Caco-2 (cell line): ENCODE results near the gene USP32. TPM values are rescaled to one million over a fixed set of nuclear protein-coding genes. Genes with fewer than 3 reads are reported as not detected.
A peak's percentile ranks its signal among the peaks of the same experiment; 100 is the strongest.

Experiments
- BruUV-seq: library from RNA; stranded (reverse); fragments of 400-500 nt; replicated peaks from 2 replicates; lab custom pipeline; 2021; lab: Mats Ljungman, UMichigan
- CTCF ChIA-PET: fragments of 300-600 bp; sonication (Branson Sonifier 250); formaldehyde crosslinking; loops from one replicate; lab custom pipeline; 2022; ENCODE audit warnings: antibody characterized with exemption; lab: Charles Lee
- POLR2A ChIA-PET: fragments of 300-600 bp; sonication (Branson Sonifier 250); formaldehyde crosslinking; loops from one replicate; lab custom pipeline; 2022; ENCODE audit warnings: antibody characterized with exemption; lab: Charles Lee
- DNase-seq, 2 experiments: peaks; one replicate each; pipeline versions ENCODE4 v3.0.0 to v3.0.0-alpha.2; 2020 to 2022
- H3K27me3 ChIP-seq: replicated peaks from 2 replicates; pipeline ENCODE4 v1.6.0; 2011; ENCODE audit warnings: low read length; ENCODE audit not compliant: control insufficient read depth, insufficient read depth
- H3K36me3 ChIP-seq: 2 replicates; pipeline ENCODE4 v1.5.1; 2011; ENCODE audit warnings: low read length; ENCODE audit not compliant: control insufficient read depth, insufficient read depth
- H3K4me1 ChIP-seq: fragments of 250-450 bp; sonication (Bioruptor Pico); 2 replicates; pipeline ENCODE4 v1.5.1; 2020; ENCODE audit warnings: mild to moderate bottlenecking
- H3K4me3 ChIP-seq: 2 replicates; pipeline ENCODE4 v1.5.1; 2011; ENCODE audit warnings: low read depth, mild to moderate bottlenecking, control low read depth, low read length
- H3K9me3 ChIP-seq: fragments of 250-450 bp; sonication (Bioruptor Pico); 2 replicates; pipeline ENCODE4 v1.5.1; 2020; ENCODE audit warnings: mild to moderate bottlenecking, moderate library complexity
- H3K27ac Mint-ChIP-seq: one replicate; pipeline ENCODE4 v1.8.0; 2022; ENCODE audit warnings: mixed read lengths; ENCODE audit not compliant: unreplicated experiment
- H3K27me3 Mint-ChIP-seq: one replicate; pipeline ENCODE4 v1.8.0; 2022; ENCODE audit warnings: mixed read lengths; ENCODE audit not compliant: insufficient read depth, unreplicated experiment
- H3K36me3 Mint-ChIP-seq: one replicate; pipeline ENCODE4 v1.8.0; 2022; ENCODE audit warnings: mild to moderate bottlenecking, mixed read lengths; ENCODE audit not compliant: insufficient read depth, unreplicated experiment
- H3K4me1 Mint-ChIP-seq: one replicate; pipeline ENCODE4 v1.8.0; 2022; ENCODE audit warnings: low read depth, mixed read lengths; ENCODE audit not compliant: unreplicated experiment
- H3K4me3 Mint-ChIP-seq: one replicate; pipeline ENCODE4 v1.8.0; 2022; ENCODE audit warnings: mild to moderate bottlenecking, moderate library complexity, mixed read lengths; ENCODE audit not compliant: unreplicated experiment
- H3K9me3 Mint-ChIP-seq: one replicate; pipeline ENCODE4 v1.8.0; 2022; ENCODE audit warnings: mixed read lengths; ENCODE audit not compliant: unreplicated experiment
- CTCF ChIP-seq, 2 experiments: fragments of 200-600 bp in 1 of 2; IDR thresholded peaks; 1 replicate in 1 of 2; 2 replicates in 1 of 2; pipeline versions ENCODE4 v1.5.1 to v1.8.0; 2011 to 2022; ENCODE audit warnings: antibody characterized with exemption in 1 of 2, control low read depth in 1 of 2, inconsistent platforms in 1 of 2, low read depth in 1 of 2, low read length in 1 of 2, mild to moderate bottlenecking in 1 of 2, moderate library complexity in 1 of 2; ENCODE audit not compliant: insufficient read depth in 1 of 2, severe bottlenecking in 1 of 2, unreplicated experiment in 1 of 2
- intact Hi-C: fragments of 100-400 bp; cut with micrococcal nuclease; formaldehyde crosslinking; loops from one replicate; pipeline ENCODE4 v1.10.0; 2022; ENCODE audit not compliant: unreplicated experiment
- total RNA-seq: library from RNA; stranded (reverse); gene quantifications from 2 replicates; pipeline ENCODE4 v1.2.3, GENCODE V29; 2022

USP32 gene
- total RNA-seq, 1 experiment from 2014 or later, result 53.3 TPM

DNA sequence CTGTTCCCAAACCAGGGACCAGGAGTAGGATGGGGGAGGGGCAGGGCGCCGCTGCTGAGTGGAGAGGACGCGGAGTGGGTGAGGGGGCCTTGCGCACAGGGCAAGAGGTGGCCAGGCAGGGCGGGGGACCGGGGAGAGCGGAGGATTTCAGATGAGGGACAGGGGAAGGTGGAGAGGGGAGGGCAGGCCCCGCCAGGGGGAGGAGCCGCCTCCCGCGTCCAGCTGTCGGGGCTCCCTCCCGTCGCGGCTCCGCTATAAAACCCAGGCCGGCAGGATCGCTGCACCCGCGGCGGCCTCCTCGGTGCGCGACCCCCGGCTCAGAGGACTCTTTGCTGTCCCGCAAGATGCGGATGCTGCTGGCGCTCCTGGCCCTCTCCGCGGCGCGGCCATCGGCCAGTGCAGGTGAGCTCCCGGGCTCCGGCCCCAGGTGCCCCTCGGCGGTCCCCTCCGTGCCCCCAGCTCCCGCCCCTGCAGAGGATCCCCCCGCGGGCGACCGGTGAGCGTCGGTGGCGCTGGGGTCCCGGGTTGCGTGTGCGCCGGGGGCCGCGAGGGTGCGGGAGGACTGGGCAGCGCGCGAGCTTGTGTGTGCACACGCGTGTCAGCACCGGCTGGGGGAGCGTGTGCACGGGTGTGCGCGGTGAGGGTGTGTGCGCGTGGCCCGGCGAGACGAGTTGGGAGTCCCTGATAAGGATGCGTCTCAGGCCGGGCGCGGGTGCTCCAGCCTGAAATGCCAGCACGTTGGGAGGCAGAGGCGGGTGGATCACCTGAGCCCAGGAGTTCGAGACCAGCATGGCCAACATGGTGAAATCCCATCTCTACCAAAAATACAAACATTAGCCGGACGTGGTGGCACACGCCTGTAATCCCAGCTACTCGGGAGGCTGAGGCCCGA, 242.0 kb downstream of the USP32 start, which contains the start of gene CA4:
Gene CA4, plus strand, starts transcription at position 283 of the 892 bp plus-strand sequence. Its CDS starts 62 bp downstream, at position 345.
- peaks cover 49% of the 10 kb centered on the region for H3K4me1 ChIP-seq
- H3K9me3 ChIP-seq, result no peaks in the 10 kb centered on the region
- peak within 1 kb of the TSS; percentile 51 for H3K4me3 Mint-ChIP-seq
- H3K27ac Mint-ChIP-seq, result no peak within 1 kb of the TSS
- H3K36me3 ChIP-seq, result no peaks in the 10 kb centered on the region
- H3K4me1 Mint-ChIP-seq, result peaks cover 37% of the 10 kb centered on the region
- H3K9me3 Mint-ChIP-seq, result no peaks in the 10 kb centered on the region
- H3K4me3 ChIP-seq, result peak within 1 kb of the TSS; percentile 34
- DNase-seq, result no peak
- no peaks in the 10 kb centered on the region for H3K36me3 Mint-ChIP-seq
- no peaks in the 10 kb centered on the region for H3K27me3 ChIP-seq
- intact Hi-C loops, result loop anchor here (2.0 kb wide), 1 partner anchor 17 kb away; no protein-coding TSS in a partner anchor
- no peak for TF ChIP-seq CTCF (IDR thresholded peaks at IDR 0.05; ENCODE audit: insufficient read depth in 1 of 2, low read depth in 1 of 2, low read length in 1 of 2, severe bottlenecking in 1 of 2, unreplicated experiment in 1 of 2)
- peaks cover 3% of the 10 kb centered on the region for H3K27me3 Mint-ChIP-seq
- CTCF ChIA-PET, result interaction anchor here (0.9 kb wide), 1 partner anchor 75 kb away, joined by 4 read pairs; no protein-coding TSS in a partner anchor
- POLR2A ChIA-PET, result no interaction called here
- BruUV-seq, result no TSS peak

- Mint-ChIP-seq H3K27ac (no peak overlapping the region), H3K4me1 (peaks cover 49% of the 10 kb centered on the region), H3K9me3 (no peaks in the 10 kb centered on the region), H3K27me3 (peaks cover 3% of the 10 kb centered on the region), H3K4me3 (no peak overlapping the region), H3K36me3 (no peaks in the 10 kb centered on the region)
- DNase-seq, result no peak
- Histone ChIP-seq H3K4me3 (no peak overlapping the region), H3K9me3 (no peaks in the 10 kb centered on the region), H3K4me1 (peaks cover 49% of the 10 kb centered on the region), H3K27me3 (no peaks in the 10 kb centered on the region), H3K36me3 (no peaks in the 10 kb centered on the region)
- ChIA-PET CTCF (interaction anchor here (1.6 kb wide), 1 partner anchor 83 kb away, joined by 4 read pairs; no protein-coding TSS in a partner anchor), POLR2A (no interaction called here)
- no TSS peak for BruUV-seq
- intact Hi-C loops, result loop anchor here (2.0 kb wide), 1 partner anchor 18 kb away; no protein-coding TSS in a partner anchor
- TF ChIP-seq CTCF (IDR thresholded peaks at IDR 0.05; ENCODE audit: insufficient read depth in 1 of 2, low read depth in 1 of 2, low read length in 1 of 2, severe bottlenecking in 1 of 2, unreplicated experiment in 1 of 2), result no peak
These were observed 243.6 kb downstream of the USP32 start for GRCh38 chr17:60148373-60148772.

GRCh38 chr17:60147553-60148223, 244.2 kb downstream of the USP32 start:
- ChIA-PET POLR2A (no interaction called here), CTCF (interaction anchor here (0.7 to 1.6 kb wide), 3 partner anchors 14 to 278 kb away, joined by 3 to 4 read pairs (median 4); no protein-coding TSS in a partner anchor)
- peaks cover 54% of the 10 kb centered on the region for H3K4me1 ChIP-seq
- no peaks in the 10 kb centered on the region for H3K27me3 ChIP-seq
- no peaks in the 10 kb centered on the region for H3K9me3 ChIP-seq
- no peak for TF ChIP-seq CTCF (IDR thresholded peaks at IDR 0.05; ENCODE audit: insufficient read depth in 1 of 2, low read depth in 1 of 2, low read length in 1 of 2, severe bottlenecking in 1 of 2, unreplicated experiment in 1 of 2)
- no peaks in the 10 kb centered on the region for H3K9me3 Mint-ChIP-seq
- peak; percentile 81 to 93 for DNase-seq
- no peaks in the 10 kb centered on the region for H3K36me3 ChIP-seq
- no peak overlapping the region for H3K4me3 Mint-ChIP-seq
- intact Hi-C loops, result loop anchor here (2.0 kb wide), 1 partner anchor 19 kb away; no protein-coding TSS in a partner anchor
- peaks cover 3% of the 10 kb centered on the region for H3K27me3 Mint-ChIP-seq
- no TSS peak for BruUV-seq
- H3K36me3 Mint-ChIP-seq, result no peaks in the 10 kb centered on the region
- peaks cover 56% of the 10 kb centered on the region for H3K4me1 Mint-ChIP-seq
- no peak overlapping the region for H3K4me3 ChIP-seq
- peak overlapping the region; percentile 42 for H3K27ac Mint-ChIP-seq
